IgD-negative memory B cell (primary cell): Measurements from ENCODE around the gene RIPOR2. TPM values are rescaled to one million over a fixed set of nuclear protein-coding genes. Genes with fewer than 3 reads are reported as not detected.

Experiments
- H3K27ac Mint-ChIP-seq, 3 donors: one replicate each; pipeline ENCODE4 v1.8.0; 2020 to 2022; ENCODE audit warnings: mild to moderate bottlenecking in 3 of 3, mixed read lengths in 3 of 3, moderate library complexity in 1 of 3
- H3K27me3 Mint-ChIP-seq: one replicate; pipeline ENCODE4 v1.8.0; 2021; ENCODE audit warnings: mixed read lengths
- H3K36me3 Mint-ChIP-seq: one replicate; pipeline ENCODE4 v1.8.0; 2020; ENCODE audit warnings: mild to moderate bottlenecking, mixed read lengths
- H3K4me1 Mint-ChIP-seq, 3 donors: one replicate each; pipeline ENCODE4 v1.8.0; 2020 to 2022; ENCODE audit warnings: mixed read lengths in 3 of 3, mild to moderate bottlenecking in 1 of 3
- H3K4me3 Mint-ChIP-seq, 4 donors: one replicate each; pipeline ENCODE4 v1.8.0; 2020 to 2022; ENCODE audit warnings: mild to moderate bottlenecking in 4 of 4, mixed read lengths in 4 of 4, moderate library complexity in 3 of 4
- H3K9me3 Mint-ChIP-seq, 3 donors: one replicate each; pipeline ENCODE4 v1.8.0; 2020 to 2021; ENCODE audit warnings: mixed read lengths in 3 of 3, mild to moderate bottlenecking in 1 of 3
- polyA plus RNA-seq: library from polyadenylated mRNA; unstranded; fragments of 300-500 nt; fragmentation: Illumina TruSeq; gene quantifications from one replicate; pipeline ENCODE4 v1.2.3, GENCODE V29; 2021

RIPOR2 gene
- polyA plus RNA-seq, 1 donor from 2014 or later, result 561 TPM

DNA sequence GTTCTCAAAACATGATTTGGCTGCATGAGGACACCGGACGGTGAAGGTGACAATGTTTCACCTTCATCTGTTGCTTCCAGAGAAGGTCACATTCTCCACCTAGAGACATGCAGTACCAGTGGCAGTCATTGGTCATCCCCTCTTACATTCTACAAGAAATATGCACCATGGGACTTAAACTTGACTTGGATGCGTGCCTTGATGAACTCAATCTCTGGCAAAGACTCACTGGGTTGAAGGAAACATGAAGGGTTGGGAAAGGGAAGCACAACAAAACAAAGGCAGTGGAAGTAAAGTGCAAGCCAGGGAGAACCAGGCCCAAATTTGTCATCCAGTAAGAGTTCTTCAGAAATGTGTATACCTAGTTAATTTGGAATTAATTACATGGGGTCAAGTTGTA, 97.7 kb downstream of the RIPOR2 start:
- Mint-ChIP-seq H3K9me3 (no peaks in the 10 kb centered on the region), H3K27me3 (no peaks in the 10 kb centered on the region), H3K4me3 (peak overlapping the region in 1 of 4 donors; percentile 5), H3K36me3 (peaks cover 1% of the 10 kb centered on the region), H3K4me1 (peaks cover 7 to 49% (median 22%) of the 10 kb centered on the region in 3 donors), H3K27ac (peak overlapping the region; percentile 41 to 74 (median 72))

DNA sequence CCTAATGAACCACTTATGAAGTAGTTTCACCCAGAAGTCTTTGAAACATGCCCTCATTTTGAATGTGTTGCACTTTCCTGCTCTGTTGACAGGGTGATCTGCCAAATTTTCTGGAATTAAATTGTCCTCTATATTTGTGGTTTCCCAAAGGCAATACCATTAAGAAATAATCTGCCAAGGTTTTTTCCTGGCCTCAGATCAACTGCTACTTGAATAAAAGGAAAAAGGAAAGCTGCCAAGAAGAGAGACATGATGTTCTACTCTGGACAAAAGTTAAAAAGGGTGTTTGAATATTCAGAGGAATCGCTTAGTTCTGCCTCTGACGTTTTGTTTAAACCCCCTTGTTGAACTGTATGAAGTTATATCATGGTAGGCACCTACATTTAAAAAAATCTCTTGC, 99.7 kb downstream of the RIPOR2 start:
- Mint-ChIP-seq H3K27me3 (no peaks in the 10 kb centered on the region), H3K27ac (peak overlapping the region in 2 of 3 donors; percentile 72 to 80), H3K4me3 (peak overlapping the region in 1 of 4 donors; percentile 64), H3K9me3 (no peaks in the 10 kb centered on the region), H3K4me1 (peaks cover 5 to 37% (median 16%) of the 10 kb centered on the region in 3 donors), H3K36me3 (peaks cover 1% of the 10 kb centered on the region)

DNA sequence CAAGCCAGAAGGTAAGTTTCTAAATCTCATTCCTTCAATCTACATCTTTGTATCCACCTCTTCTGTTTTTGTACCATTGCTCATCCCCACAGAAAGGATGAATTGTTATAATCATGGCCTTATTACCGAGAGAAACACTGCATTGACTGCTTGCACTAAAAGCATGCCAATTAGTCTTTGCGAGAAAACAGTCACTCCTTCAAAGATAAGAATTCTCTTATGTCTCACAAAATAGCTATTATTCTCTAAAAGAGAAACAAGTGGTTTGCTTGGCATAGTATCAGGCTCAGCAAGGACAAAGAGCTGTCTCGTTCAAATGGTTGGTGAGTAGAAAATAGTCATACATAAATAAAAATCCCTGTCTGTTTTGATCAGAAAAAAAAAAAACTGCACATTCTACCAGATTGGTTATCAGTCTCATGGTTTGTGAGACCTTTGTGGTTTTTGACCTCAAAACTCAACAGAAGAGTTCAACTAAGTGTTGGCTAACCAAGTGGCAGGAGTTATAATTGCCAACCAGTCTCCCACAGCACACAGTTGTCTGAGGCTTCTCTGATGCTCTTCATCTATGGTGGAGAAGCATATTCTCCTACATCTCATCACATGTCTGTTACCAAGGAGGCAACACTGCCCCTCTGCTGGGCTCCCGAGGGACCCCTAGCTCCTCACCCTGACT, 101.9 kb downstream of the RIPOR2 start:
- Mint-ChIP-seq H3K4me3 (peak overlapping the region in 1 of 4 donors; percentile 64), H3K27me3 (no peaks in the 10 kb centered on the region), H3K27ac (peak overlapping the region in 2 of 3 donors; percentile 61 to 72), H3K4me1 (peaks cover 5 to 32% (median 7%) of the 10 kb centered on the region in 3 donors), H3K9me3 (no peaks in the 10 kb centered on the region), H3K36me3 (peaks cover 1% of the 10 kb centered on the region)

DNA sequence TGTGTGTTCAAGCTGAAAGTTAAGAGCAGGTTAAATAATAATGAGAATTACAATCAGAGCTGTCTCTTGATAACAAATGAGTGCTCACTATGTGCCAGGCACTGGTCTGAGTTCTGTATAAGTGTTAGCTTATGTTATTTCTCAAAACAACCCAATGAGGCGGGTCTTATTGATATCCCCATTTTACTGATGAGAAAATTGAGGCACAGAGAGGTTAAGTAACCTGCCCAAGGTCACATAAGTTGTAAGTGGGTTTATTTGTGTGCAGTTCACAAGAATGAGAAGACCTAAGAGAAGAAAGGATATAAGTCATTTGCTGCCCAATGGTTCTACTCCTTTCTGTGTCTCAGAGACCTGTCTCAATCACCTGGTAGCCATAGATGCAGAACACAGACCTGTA, 103.0 kb downstream of the RIPOR2 start:
- H3K9me3 Mint-ChIP-seq, result no peaks in the 10 kb centered on the region
- peak overlapping the region in 1 of 3 donors; percentile 87 for H3K27ac Mint-ChIP-seq
- peaks cover 2% of the 10 kb centered on the region for H3K36me3 Mint-ChIP-seq
- peak overlapping the region in 1 of 4 donors; percentile 30 for H3K4me3 Mint-ChIP-seq
- no peaks in the 10 kb centered on the region for H3K27me3 Mint-ChIP-seq
- H3K4me1 Mint-ChIP-seq, result peaks cover 3 to 36% (median 3%) of the 10 kb centered on the region in 3 donors

DNA sequence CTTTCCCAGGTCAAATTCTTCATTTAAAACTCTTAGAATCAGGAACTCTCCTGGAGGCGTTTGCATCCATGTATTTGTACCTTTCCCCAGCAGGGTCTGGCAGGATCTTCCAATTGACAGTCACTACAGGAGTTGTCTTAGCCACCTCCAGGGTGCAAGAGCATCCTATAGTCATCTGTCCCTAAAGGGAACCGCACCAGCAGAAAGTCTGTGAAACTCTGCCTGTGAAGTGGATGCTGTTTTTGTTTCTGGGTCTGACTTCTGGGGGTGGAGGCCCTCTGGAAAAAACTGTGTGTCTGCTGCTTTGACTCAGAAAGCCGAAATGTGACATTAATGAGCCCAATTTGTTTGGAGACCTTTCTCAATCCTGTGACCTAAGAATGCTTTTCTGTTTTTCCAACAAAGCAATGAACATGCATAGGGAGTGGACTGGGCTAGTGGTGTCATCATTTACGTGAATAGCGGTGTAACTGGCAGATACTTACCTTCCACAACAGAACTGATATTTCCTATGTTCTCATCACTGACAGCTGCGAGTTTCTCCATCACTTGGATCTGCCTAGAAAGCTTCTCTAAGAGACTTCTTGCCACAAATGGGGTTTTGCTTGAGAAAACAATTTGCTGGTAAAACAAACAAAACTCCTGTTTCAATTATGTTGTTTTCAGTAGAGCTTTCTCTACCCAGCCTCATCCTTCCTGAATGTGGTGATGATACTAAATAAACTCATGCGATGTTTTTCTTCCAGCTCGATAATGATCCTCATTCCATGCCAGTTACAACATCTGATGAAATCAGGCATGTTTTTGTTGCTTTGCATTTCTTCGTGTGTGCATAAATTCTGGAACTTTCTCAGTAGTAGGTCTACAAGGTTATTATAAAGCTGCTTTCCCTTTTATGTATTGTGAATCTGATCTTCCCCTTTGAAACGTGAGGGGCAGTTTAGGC, 103.7 kb downstream of the RIPOR2 start:
- H3K27me3 Mint-ChIP-seq, result no peaks in the 10 kb centered on the region
- H3K4me1 Mint-ChIP-seq, result peaks cover 5 to 37% (median 7%) of the 10 kb centered on the region in 3 donors
- no peaks in the 10 kb centered on the region for H3K9me3 Mint-ChIP-seq
- peak overlapping the region; percentile 43 to 87 (median 80) for H3K27ac Mint-ChIP-seq
- H3K4me3 Mint-ChIP-seq, result peak overlapping the region in 1 of 4 donors; percentile 38
- peaks cover 2% of the 10 kb centered on the region for H3K36me3 Mint-ChIP-seq

DNA sequence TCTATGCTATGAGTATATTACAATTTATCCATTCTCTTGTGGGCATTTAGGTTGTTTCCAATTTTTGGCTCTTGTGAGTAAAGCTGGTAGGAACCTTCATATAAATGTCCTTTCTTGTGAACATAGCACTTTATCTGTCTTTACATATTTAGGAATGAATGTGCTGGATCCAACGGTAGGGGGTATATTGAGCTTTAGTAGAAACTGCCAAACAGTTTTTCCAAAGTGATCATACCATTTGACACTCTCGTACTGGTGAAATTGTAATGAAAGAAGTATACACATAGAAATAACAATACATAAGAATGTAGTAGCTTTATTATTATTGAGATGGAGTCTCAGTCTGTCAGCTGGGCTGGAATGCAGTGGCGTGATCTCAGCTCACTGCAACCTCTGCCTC, 106.1 kb downstream of the RIPOR2 start:
- peak overlapping the region in 1 of 4 donors; percentile 72 for H3K4me3 Mint-ChIP-seq
- H3K36me3 Mint-ChIP-seq, result peaks cover 2% of the 10 kb centered on the region
- peaks cover 2 to 19% (median 5%) of the 10 kb centered on the region in 3 donors for H3K4me1 Mint-ChIP-seq
- no peaks in the 10 kb centered on the region for H3K9me3 Mint-ChIP-seq
- peak overlapping the region in 2 of 3 donors; percentile 33 to 87 for H3K27ac Mint-ChIP-seq
- no peaks in the 10 kb centered on the region for H3K27me3 Mint-ChIP-seq

DNA sequence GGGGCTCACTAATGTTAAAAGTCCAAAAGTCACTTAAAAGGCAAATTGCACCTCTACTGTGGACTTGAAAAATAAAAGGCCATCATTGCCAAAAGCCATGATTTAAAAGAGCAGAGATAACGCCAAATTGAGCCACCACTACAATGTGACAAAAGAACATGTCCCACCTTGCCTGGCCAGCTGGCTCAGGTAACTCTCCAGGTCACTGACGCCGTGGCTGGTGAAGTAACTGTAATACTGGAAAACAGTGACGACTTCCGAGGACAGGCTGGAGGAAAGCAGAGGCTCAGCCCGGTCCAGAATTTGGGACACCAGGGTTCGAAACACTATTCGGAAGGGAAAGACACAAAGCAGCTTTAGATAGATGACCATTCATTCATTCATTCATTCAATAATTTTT, 107.8 kb downstream of the RIPOR2 start:
- Mint-ChIP-seq H3K27me3 (no peaks in the 10 kb centered on the region), H3K4me1 (peaks cover 2 to 9% (median 5%) of the 10 kb centered on the region in 3 donors), H3K4me3 (no peak overlapping the region), H3K27ac (peak overlapping the region in 2 of 3 donors; percentile 49 to 84), H3K36me3 (peaks cover 5% of the 10 kb centered on the region), H3K9me3 (no peaks in the 10 kb centered on the region)

DNA sequence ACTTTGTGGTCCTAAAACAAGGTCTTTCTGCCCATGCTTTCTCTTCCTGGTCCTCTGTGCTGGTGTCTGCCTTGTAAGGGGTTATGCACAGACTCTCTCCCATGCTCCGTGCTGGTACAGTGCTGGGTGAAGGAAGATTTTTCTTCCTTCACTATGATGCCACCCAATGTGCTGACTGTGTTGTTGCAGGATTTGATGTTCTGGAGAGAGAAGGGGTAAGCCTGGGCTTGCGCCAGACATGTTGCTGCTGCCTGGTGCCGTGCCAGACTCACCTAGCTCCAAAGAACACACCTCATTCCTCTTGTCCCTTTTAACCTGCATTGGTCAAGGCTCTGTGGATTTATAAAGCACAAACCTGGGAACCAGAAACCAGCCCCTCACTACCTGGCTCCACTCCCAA, 108.6 kb downstream of the RIPOR2 start:
- H3K4me3 Mint-ChIP-seq, result no peak overlapping the region

DNA sequence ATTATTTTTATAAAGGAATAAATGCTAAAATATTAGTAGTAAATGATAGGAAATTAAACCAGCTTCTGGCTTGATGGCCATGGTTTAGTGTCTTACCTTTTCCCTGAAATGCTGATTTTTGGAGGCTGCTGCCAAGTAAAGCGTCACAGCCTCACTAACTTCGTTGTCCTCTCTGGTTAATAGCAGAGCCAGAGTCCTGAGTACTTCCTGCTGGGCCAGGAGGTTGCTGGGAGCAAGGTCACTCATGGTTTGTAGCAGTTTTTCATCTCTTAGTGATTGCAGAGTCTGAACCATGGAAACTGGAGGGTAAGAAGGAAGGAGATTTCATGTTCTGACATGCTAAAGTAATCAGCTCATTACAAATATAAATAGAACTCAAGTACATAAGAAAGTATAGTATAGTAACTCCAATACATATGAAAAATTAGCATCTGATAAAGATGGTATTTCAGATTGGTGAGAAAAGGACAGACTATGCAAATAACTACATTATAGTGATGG, 110.6 kb downstream of the RIPOR2 start:
- H3K36me3 Mint-ChIP-seq, result peaks cover 7% of the 10 kb centered on the region
- H3K9me3 Mint-ChIP-seq, result no peaks in the 10 kb centered on the region
- peak overlapping the region in 1 of 3 donors; percentile 73 for H3K27ac Mint-ChIP-seq
- H3K27me3 Mint-ChIP-seq, result no peaks in the 10 kb centered on the region
- H3K4me3 Mint-ChIP-seq, result no peak overlapping the region
- peaks cover 2 to 13% (median 8%) of the 10 kb centered on the region in 3 donors for H3K4me1 Mint-ChIP-seq

More for the DNA sequence above, 108.6 kb downstream of the RIPOR2 start:
- no peaks in the 10 kb centered on the region for H3K27me3 Mint-ChIP-seq
- no peaks in the 10 kb centered on the region for H3K9me3 Mint-ChIP-seq
- peaks cover 2 to 9% (median 5%) of the 10 kb centered on the region in 3 donors for H3K4me1 Mint-ChIP-seq
- peaks cover 5% of the 10 kb centered on the region for H3K36me3 Mint-ChIP-seq
- H3K27ac Mint-ChIP-seq, result peak overlapping the region in 2 of 3 donors; percentile 49 to 67

DNA sequence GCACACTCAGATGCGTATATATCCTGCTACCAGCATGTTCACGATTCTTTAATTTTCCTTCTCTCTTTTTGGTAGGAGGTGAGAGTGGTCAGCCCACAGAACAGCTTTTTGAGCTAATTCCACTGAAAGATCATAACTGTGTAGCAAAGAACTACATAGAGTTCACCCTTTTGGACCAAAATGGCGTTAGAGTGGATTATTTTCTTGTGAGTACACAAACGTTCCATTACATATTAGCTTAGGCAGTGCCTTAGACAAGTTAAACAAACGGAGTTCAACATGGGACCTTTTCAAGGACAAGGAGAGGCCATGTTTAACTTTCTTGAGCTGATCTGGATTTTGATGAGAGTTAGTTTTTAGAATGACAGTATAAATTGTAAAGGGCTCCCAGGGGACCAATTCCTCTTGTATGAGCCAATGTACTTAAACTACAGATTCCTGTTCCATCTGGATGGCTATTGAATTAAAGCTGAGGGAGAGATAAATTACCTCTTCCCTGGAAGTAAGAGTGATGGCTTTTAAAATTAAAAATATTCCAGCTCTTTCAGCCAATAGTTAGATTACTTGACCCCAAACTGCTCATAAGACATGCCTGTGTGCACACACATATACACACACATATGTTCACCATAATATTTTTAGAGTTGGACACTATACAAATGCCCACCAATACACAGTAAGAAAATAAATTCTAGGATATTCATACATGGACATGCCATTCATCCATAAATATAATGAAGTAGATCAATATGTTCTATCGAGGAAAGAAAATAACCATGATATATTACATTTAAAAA, 111.4 kb downstream of the RIPOR2 start:
- peaks cover 7% of the 10 kb centered on the region for H3K36me3 Mint-ChIP-seq
- no peaks in the 10 kb centered on the region for H3K9me3 Mint-ChIP-seq
- H3K4me3 Mint-ChIP-seq, result no peak overlapping the region
- no peaks in the 10 kb centered on the region for H3K27me3 Mint-ChIP-seq
- H3K27ac Mint-ChIP-seq, result peak overlapping the region in 2 of 3 donors; percentile 39 to 72
- H3K4me1 Mint-ChIP-seq, result peaks cover 2 to 8% (median 8%) of the 10 kb centered on the region in 3 donors

DNA sequence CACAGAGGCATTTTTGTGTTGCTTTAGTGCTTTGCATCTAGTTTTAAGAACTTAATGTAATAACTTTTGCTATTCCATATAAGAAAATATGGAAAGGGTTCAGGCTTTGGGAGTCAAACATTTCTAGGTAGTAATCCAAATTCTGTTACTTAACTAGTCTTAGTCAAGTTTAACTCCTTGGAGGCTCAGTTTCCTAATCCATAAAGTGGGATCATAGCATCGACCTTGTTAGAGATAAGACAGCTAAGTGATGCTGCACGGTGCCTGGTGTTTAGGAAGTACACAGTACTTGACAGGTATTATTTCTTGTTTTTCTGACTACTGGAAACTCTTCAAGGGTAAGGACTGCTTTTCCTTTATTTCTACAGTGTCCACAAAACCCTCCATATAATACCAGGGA, 112.6 kb downstream of the RIPOR2 start:
- Mint-ChIP-seq H3K36me3 (peaks cover 8% of the 10 kb centered on the region), H3K27me3 (no peaks in the 10 kb centered on the region), H3K9me3 (no peaks in the 10 kb centered on the region), H3K27ac (peak overlapping the region in 2 of 3 donors; percentile 19 to 45), H3K4me3 (no peak overlapping the region), H3K4me1 (peaks cover 2 to 12% (median 7%) of the 10 kb centered on the region in 3 donors)

DNA sequence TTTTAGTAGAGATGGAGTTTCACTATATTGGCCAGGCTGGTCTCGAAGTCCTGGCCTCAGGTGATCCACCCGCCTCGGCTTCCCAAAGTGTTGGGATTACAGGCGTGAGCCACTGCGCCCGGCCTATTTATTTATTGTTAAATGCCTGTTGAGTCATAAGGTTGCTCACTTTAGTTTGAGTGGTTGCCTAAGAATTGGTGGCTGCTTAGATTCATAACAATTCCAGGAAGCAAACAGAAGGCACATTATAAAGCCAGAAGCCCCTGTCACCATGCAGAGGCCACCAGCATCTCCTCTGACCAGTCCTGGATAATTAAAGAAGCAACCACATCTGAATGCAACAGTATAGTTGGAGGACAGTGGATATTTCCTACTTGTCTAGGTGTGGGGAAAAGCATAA, 113.1 kb downstream of the RIPOR2 start:
- Mint-ChIP-seq H3K27ac (peak overlapping the region in 1 of 3 donors; percentile 16), H3K4me1 (peaks cover 2 to 8% (median 7%) of the 10 kb centered on the region in 3 donors), H3K9me3 (no peaks in the 10 kb centered on the region), H3K27me3 (no peaks in the 10 kb centered on the region), H3K36me3 (peaks cover 8% of the 10 kb centered on the region), H3K4me3 (no peak overlapping the region)

DNA sequence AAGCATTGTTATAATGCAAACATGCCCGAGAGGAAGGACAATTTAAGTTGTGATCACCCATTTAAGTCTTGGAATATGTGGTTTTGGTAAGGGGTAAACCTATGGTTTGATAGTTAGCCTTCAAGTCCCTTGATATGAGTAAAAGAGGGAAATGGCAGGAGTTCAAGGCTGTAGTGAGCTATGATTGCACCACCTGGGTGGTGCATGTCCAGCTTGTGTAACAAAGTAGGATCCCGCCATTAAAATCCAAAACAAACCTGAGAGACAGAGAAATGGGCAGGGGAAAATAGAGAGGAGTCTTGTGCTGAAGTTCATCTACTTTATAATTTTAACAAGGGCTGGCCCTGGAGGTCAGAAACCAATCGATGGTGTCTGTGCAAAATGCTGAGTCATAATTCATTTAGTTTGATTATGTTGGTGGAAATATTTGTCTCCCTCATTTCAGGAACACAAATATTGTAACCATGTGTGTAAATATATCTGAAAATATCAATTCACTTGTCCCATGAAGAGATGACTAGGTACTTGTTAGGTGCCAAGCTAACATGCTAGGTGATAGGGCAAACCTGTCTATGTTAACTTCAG, 113.8 kb downstream of the RIPOR2 start:
- peaks cover 0 to 7% (median 3%) of the 10 kb centered on the region in 3 donors for H3K4me1 Mint-ChIP-seq
- H3K27ac Mint-ChIP-seq, result peak overlapping the region; percentile 26 to 83 (median 50)
- no peak overlapping the region for H3K4me3 Mint-ChIP-seq
- H3K9me3 Mint-ChIP-seq, result no peaks in the 10 kb centered on the region
- H3K36me3 Mint-ChIP-seq, result peaks cover 8% of the 10 kb centered on the region
- H3K27me3 Mint-ChIP-seq, result no peaks in the 10 kb centered on the region

DNA sequence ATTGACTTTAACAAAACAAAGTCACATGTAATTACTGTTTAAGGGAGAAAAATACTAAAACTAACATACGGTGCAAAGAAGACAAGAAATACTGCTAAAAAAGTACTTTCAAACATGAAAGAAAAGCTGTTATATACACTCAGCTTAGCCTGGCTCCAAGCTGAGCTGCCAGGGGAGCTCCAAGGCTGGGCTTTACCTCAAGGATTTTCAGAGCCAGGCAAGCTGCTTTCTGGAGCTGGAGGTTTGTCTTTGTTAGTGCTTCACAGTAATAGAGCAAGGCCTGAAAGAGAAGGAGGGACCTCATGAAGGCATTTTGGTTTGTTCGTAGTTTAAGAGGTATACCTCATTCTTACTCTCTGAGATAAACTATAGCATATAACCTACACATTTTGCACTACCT, 117.4 kb downstream of the RIPOR2 start:
- no peaks in the 10 kb centered on the region for H3K27me3 Mint-ChIP-seq
- peaks cover 5% of the 10 kb centered on the region for H3K36me3 Mint-ChIP-seq
- H3K27ac Mint-ChIP-seq, result peak overlapping the region in 2 of 3 donors; percentile 50 to 67
- peaks cover 0 to 7% (median 3%) of the 10 kb centered on the region in 3 donors for H3K4me1 Mint-ChIP-seq
- H3K9me3 Mint-ChIP-seq, result no peaks in the 10 kb centered on the region
- H3K4me3 Mint-ChIP-seq, result no peak overlapping the region
